Measurements from ENCODE around the gene GNL3L. TPM values are rescaled to one million over a fixed set of nuclear protein-coding genes. Genes with fewer than 3 reads are reported as not detected.
A peak's percentile ranks its signal among the peaks of the same experiment; 100 is the strongest.
"Not testable (repeated sequence)": the region's sequence is repeated elsewhere in the genome, so short reads cannot be mapped to it uniquely, and the experiment has no call there.

The GNL3L gene
- total RNA-seq, 2 experiments from 2014 or later = 45.8 to 45.9 TPM

- Mint-ChIP-seq H3K36me3 (no peaks in the 10 kb centered on the region), H3K4me3 (peak overlapping the region; percentile 27), H3K9me3 (no peaks in the 10 kb centered on the region), H3K27me3 (peaks cover 21% of the 10 kb centered on the region), H3K27ac (no peak overlapping the region), H3K4me1 (ENCODE audit: low read depth) (peaks cover 3% of the 10 kb centered on the region)
- CTCF ChIA-PET = no interaction called here
- intact Hi-C loops (cut with micrococcal nuclease) = no loop called here
- no peak for DNase-seq
- POLR2A ChIA-PET = no interaction called here
Observed at GRCh38 chrX:54496936-54497335, 33.1 kb upstream of the GNL3L start.

DNA sequence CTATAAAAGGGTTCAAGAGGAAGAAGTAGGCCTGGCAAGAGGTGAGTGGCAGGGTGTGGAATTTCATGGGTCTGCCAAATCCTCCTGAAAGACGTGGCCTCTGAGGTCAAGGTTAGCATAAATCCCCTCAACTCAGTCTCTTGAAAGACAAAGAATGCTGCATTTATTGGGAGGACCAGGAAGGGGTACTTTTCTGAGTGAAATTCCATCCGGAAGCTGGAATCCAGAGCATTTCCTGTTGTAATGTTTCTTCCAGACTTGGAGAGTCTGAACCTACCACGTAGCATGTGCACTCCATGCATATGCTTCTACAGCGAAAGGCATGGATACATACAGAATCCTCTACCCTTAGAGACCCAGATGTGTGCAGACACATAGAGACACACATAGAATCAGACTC is 20.6 kb upstream of the GNL3L start:
- Mint-ChIP-seq H3K36me3 (no peaks in the 10 kb centered on the region), H3K27ac (no peak overlapping the region), H3K9me3 (peaks cover 2% of the 10 kb centered on the region), H3K27me3 (peaks cover 3% of the 10 kb centered on the region), H3K4me3 (no peak overlapping the region), H3K4me1 (ENCODE audit: low read depth) (no peaks in the 10 kb centered on the region)
- DNase-seq = no peak
- ChIA-PET POLR2A (no interaction called here), CTCF (no interaction called here)
- intact Hi-C loops (cut with micrococcal nuclease) = no loop called here

DNA sequence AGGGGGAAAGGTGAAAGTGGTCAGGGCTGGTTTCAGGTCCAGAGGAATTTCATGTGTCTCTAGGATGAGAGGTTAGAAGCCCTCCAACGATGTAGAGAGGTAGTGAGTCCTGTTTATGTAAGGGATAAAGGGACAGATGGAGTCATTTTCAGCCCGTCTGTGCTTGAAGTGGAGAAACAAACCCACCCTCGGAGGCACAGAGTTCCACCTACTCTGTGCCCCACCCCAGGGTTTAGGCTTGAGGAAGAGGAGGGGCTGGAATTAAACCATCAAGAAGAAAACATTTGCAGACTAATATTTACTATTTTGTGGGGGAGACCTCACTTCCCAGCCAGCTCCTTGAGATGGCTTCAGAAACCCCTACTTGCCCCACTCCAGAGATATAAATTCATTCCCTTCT is 868 bp upstream of the GNL3L start:
- intact Hi-C loops (cut with micrococcal nuclease) = loop anchor here (1.0 kb wide), 2 partner anchors 89 to 110 kb away; partner anchors contain the start of gene TSR2
- H3K4me1 Mint-ChIP-seq (ENCODE audit: low read depth) = peaks cover 30% of the 10 kb centered on the region
- peaks cover 19% of the 10 kb centered on the region for H3K36me3 Mint-ChIP-seq
- CTCF ChIA-PET = interaction anchor here (0.5 to 0.8 kb wide), 2 partner anchors 13 to 111 kb away, joined by 3 to 4 read pairs; no protein-coding TSS in a partner anchor
- H3K27ac Mint-ChIP-seq = peak overlapping the region; percentile 91
- peak overlapping the region; percentile 89 for H3K4me3 Mint-ChIP-seq
- peaks cover 10% of the 10 kb centered on the region for H3K9me3 Mint-ChIP-seq
- DNase-seq = no peak
- POLR2A ChIA-PET = interaction anchor here (0.8 to 1.4 kb wide), 3 partner anchors 88 to 110 kb away, joined by 3 to 9 read pairs (median 3); partner anchors contain the start of gene TSR2
- no peaks in the 10 kb centered on the region for H3K27me3 Mint-ChIP-seq

DNA sequence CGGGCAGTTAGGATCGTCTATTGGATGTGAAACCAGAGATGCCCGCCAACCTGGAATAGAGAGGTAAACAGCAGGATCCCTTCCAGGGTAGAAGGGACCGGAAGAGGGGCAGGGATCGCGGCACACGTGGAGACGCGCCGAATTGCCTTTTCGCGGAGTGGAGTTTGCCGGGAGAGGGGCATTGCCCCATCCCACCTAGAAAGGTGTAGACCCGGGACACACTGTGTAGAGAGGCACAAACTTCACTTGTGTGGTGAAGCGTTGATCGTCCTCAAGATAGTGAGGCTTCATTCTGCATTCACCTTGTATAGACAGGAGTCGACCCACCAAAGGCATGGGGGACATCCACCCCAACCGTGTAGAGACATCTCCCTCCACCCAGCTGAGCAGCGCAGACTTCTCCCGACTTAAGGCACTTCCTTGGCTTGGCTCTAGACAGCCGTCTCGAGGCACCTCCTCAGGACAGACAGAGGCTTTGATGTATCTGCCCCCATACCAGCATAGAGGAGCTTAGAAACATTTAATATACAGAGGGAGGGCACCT is 410 bp downstream of the GNL3L start:
- no peak for DNase-seq
- Mint-ChIP-seq H3K36me3 (peaks cover 25% of the 10 kb centered on the region), H3K27me3 (no peaks in the 10 kb centered on the region), H3K9me3 (peaks cover 10% of the 10 kb centered on the region), H3K4me3 (peak overlapping the region; percentile 89), H3K4me1 (ENCODE audit: low read depth) (peaks cover 36% of the 10 kb centered on the region), H3K27ac (peak overlapping the region; percentile 85)
- ChIA-PET POLR2A (interaction anchor here (0.6 to 1.4 kb wide), 3 partner anchors 109 to 353 kb away, joined by 3 to 9 read pairs (median 3); partner anchors contain the start of gene WNK3), CTCF (no interaction called here)
- intact Hi-C loops (cut with micrococcal nuclease) = loop anchor here (1.0 to 10.0 kb wide), 4 partner anchors 278 to 630 kb away; partner anchors contain the start of genes FAM120C and PHF8

DNA sequence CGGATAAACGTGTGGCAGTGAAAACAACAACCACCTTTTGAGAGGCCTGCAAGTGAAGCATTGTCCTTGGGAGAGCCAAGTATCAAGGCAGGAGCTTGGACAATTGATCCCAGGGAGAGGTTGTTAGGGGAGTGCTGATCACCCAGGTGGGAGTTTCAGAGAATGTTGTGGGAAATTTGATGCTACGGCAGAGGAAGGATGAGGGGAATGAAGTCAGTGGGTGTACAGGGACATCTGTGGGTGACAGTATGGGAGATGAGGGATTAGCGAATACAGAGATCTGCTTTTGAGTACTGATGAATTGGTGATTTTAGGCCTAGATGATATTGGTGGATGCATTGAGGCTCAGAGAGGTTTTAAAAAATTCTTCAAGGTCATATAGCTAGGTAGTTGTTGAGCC is 4.3 kb downstream of the GNL3L start:
- POLR2A ChIA-PET = no interaction called here
- no peak for DNase-seq
- CTCF ChIA-PET = no interaction called here
- Mint-ChIP-seq H3K27ac (no peak overlapping the region), H3K4me1 (ENCODE audit: low read depth) (peaks cover 34% of the 10 kb centered on the region), H3K9me3 (no peaks in the 10 kb centered on the region), H3K36me3 (peaks cover 24% of the 10 kb centered on the region), H3K27me3 (no peaks in the 10 kb centered on the region), H3K4me3 (peak overlapping the region; percentile 3)
- intact Hi-C loops (cut with micrococcal nuclease) = loop anchor here (10.0 kb wide), 1 partner anchor 349 kb away; the partner anchor contains the start of gene FAM120C

DNA sequence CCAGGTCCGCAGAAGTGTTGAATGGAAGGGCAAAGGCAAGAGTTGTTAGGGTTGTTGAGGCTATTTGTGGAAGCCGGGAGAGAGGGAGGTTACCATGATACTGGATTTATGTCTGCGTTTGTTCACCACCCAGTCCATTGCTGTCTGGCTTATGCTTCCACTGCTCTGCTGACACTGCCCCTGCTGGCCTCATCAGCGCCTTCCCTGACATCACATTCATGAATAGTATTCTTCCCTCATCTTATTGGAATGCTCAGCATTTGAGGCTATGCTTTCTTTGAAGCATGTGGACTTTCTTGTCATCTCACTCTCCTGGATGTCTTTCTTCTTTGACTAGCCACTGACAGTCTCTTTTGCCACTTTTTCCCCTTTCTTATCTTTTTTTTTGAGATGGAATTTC is 10.3 kb downstream of the GNL3L start:
- ChIA-PET POLR2A (no interaction called here), CTCF (no interaction called here)
- Mint-ChIP-seq H3K9me3 (no peaks in the 10 kb centered on the region), H3K27me3 (no peaks in the 10 kb centered on the region), H3K36me3 (peaks cover 28% of the 10 kb centered on the region), H3K4me3 (no peak overlapping the region), H3K27ac (no peak overlapping the region), H3K4me1 (ENCODE audit: low read depth) (peaks cover 2% of the 10 kb centered on the region)
- DNase-seq = no peak
- intact Hi-C loops (cut with micrococcal nuclease) = no loop called here

- H3K4me1 Mint-ChIP-seq (ENCODE audit: low read depth) = not testable (repeated sequence)
Observed at GRCh38 chrX:54542239-54542638, 12.2 kb downstream of the GNL3L start.

DNA sequence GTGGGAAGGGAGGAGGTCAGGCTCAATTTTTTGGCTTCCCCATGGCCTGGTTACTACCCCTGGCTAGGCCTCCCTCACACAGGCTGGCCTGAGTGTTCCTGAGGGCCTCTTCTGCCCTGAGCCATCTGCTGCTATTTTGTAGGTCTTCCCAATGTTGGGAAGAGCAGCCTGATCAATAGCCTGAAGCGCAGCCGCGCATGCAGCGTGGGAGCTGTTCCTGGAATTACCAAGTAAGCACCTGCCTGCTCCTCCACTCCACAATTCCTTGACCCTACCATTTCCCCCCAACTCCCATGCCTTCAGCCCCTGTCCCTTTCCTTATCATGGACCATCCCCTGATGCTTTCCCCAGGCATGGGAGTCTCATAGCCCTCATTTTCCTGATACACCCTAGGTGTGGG is 20.8 kb downstream of the GNL3L start:
- CTCF ChIA-PET = no interaction called here
- no peak for DNase-seq
- no peaks in the 10 kb centered on the region for H3K9me3 Mint-ChIP-seq
- no peaks in the 10 kb centered on the region for H3K4me1 Mint-ChIP-seq (ENCODE audit: low read depth)
- peaks cover 28% of the 10 kb centered on the region for H3K36me3 Mint-ChIP-seq
- no peak overlapping the region for H3K27ac Mint-ChIP-seq
- POLR2A ChIA-PET = no interaction called here
- intact Hi-C loops (cut with micrococcal nuclease) = no loop called here
- H3K4me3 Mint-ChIP-seq = no peak overlapping the region
- no peaks in the 10 kb centered on the region for H3K27me3 Mint-ChIP-seq

More at GRCh38 chrX:54542239-54542638, 12.2 kb downstream of the GNL3L start:
- H3K4me3 Mint-ChIP-seq; H3K9me3 Mint-ChIP-seq; DNase-seq; H3K27me3 Mint-ChIP-seq; intact Hi-C loops (cut with micrococcal nuclease); POLR2A ChIA-PET; CTCF ChIA-PET; H3K27ac Mint-ChIP-seq: not testable (repeated sequence)
- H3K36me3 Mint-ChIP-seq = peaks cover 28% of the 10 kb centered on the region

DNA sequence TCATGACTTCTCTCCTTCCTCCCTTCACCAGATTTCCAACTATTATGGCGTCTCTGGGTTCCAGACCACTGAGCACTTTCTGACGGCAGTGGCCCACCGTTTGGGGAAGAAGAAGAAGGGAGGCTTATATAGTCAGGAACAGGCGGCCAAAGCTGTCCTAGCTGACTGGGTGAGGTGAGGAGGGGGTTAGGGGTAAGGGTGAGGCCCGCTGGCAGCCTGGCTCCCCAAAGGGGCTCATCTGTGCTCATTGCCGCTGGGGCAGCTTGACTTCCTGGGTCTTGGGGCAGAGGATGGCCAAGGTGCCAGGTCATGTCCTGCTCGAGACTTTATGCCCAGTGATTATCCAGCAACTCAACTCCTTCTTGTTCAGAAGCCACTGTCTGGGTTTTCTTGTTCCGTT is 21.8 kb downstream of the GNL3L start:
- no peak for DNase-seq
- H3K27ac Mint-ChIP-seq = no peak overlapping the region
- ChIA-PET POLR2A (no interaction called here), CTCF (no interaction called here)
- H3K4me1 Mint-ChIP-seq (ENCODE audit: low read depth) = no peaks in the 10 kb centered on the region
- H3K9me3 Mint-ChIP-seq = no peaks in the 10 kb centered on the region
- H3K27me3 Mint-ChIP-seq = no peaks in the 10 kb centered on the region
- intact Hi-C loops (cut with micrococcal nuclease) = no loop called here
- H3K36me3 Mint-ChIP-seq = peaks cover 31% of the 10 kb centered on the region
- no peak overlapping the region for H3K4me3 Mint-ChIP-seq

DNA sequence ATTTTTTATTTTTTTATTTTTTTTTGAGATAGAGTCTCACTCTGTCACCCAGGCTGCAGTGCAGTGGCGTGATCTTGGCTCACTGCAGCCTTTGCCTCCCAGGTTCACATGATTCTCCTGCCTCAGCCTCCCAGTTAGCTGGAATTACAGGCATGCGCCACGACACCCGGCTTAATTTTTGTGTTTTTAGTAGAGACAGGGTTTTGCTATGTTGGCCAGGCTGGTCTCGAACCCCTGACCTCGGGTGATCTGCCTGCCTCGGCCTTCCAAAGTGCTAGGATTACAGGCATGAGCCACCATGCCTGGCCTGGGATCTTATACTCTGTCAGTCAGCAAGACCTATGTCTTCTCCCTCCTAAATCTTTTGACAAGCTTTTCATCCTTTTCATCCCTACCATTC is 25.0 kb downstream of the GNL3L start:
- CTCF ChIA-PET; H3K4me3 Mint-ChIP-seq; intact Hi-C loops (cut with micrococcal nuclease); POLR2A ChIA-PET; H3K4me1 Mint-ChIP-seq (ENCODE audit: low read depth); H3K27me3 Mint-ChIP-seq; H3K27ac Mint-ChIP-seq; DNase-seq; H3K9me3 Mint-ChIP-seq: not testable (repeated sequence)
- H3K36me3 Mint-ChIP-seq = peaks cover 20% of the 10 kb centered on the region

GRCh38 chrX:54560411-54560810 is 30.4 kb downstream of the GNL3L start:
- no peaks in the 10 kb centered on the region for H3K4me1 Mint-ChIP-seq (ENCODE audit: low read depth)
- no peak overlapping the region for H3K4me3 Mint-ChIP-seq
- no peaks in the 10 kb centered on the region for H3K9me3 Mint-ChIP-seq
- H3K27me3 Mint-ChIP-seq = no peaks in the 10 kb centered on the region
- H3K36me3 Mint-ChIP-seq = peaks cover 31% of the 10 kb centered on the region
- ChIA-PET CTCF (no interaction called here), POLR2A (interaction anchor here (0.8 kb wide), 1 partner anchor 79 kb away, joined by 3 read pairs; no protein-coding TSS in a partner anchor)
- intact Hi-C loops (cut with micrococcal nuclease) = no loop called here
- no peak overlapping the region for H3K27ac Mint-ChIP-seq
- no peak for DNase-seq

- H3K4me3 Mint-ChIP-seq = no peak overlapping the region
- H3K36me3 Mint-ChIP-seq = peaks cover 25% of the 10 kb centered on the region
- ChIA-PET CTCF (no interaction called here), POLR2A (no interaction called here)
- no peaks in the 10 kb centered on the region for H3K27me3 Mint-ChIP-seq
- H3K9me3 Mint-ChIP-seq = no peaks in the 10 kb centered on the region
- H3K27ac Mint-ChIP-seq = no peak overlapping the region
- no peaks in the 10 kb centered on the region for H3K4me1 Mint-ChIP-seq (ENCODE audit: low read depth)
- no peak for DNase-seq
- intact Hi-C loops (cut with micrococcal nuclease) = no loop called here
Observed at GRCh38 chrX:54561622-54562021, 31.6 kb downstream of the GNL3L start.

DNA sequence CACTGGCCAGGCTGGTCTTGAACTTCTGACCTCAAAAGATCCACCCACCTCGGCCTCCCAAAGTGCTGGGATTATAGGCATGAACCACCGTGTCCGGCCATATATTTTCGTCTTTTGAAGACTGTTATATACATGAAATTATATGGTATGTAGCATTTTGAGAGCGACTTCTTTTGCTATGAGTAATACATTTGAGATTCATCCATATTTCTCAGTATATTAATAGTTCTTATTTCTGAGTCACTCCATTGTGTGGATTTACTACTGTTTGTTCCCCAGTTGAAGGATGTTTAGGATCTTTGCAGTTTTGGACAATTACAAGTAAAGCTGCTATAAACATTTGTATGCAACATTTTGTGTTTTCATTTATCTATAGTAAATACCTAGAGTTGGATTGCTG is 34.9 kb downstream of the GNL3L start:
- Mint-ChIP-seq H3K36me3 (peaks cover 28% of the 10 kb centered on the region), H3K27ac (no peak overlapping the region), H3K4me1 (ENCODE audit: low read depth) (no peaks in the 10 kb centered on the region), H3K4me3 (no peak overlapping the region), H3K27me3 (no peaks in the 10 kb centered on the region), H3K9me3 (peaks cover 9% of the 10 kb centered on the region)
- ChIA-PET POLR2A (no interaction called here), CTCF (no interaction called here)
- intact Hi-C loops (cut with micrococcal nuclease) = no loop called here
- DNase-seq = no peak

All from activated CD4-positive, alpha-beta memory T cell treated with anti-CD3 and anti-CD28 coated beads for 36 hours (primary cell).